Osteocyte (in vitro differentiated cells): Measurements from ENCODE around the gene FAM186B. TPM values are rescaled to one million over a fixed set of nuclear protein-coding genes. Genes with fewer than 3 reads are reported as not detected.
"Not testable (repeated sequence)": the region's sequence is repeated elsewhere in the genome, so short reads cannot be mapped to it uniquely, and the experiment has no call there.

Experiments
- DNase-seq: peaks from one replicate; pipeline ENCODE4 v3.0.0; 2021; ENCODE audit warnings: mixed read lengths; ENCODE audit not compliant: unreplicated experiment; ENCODE audit errors: extremely low spot score
- H3K27ac Mint-ChIP-seq: one replicate; pipeline ENCODE4 v1.8.0; 2021; ENCODE audit warnings: mild to moderate bottlenecking, mixed read lengths; ENCODE audit not compliant: unreplicated experiment
- H3K27me3 Mint-ChIP-seq: one replicate; pipeline ENCODE4 v1.8.0; 2021; ENCODE audit warnings: mixed read lengths; ENCODE audit not compliant: unreplicated experiment
- H3K36me3 Mint-ChIP-seq: one replicate; pipeline ENCODE4 v1.8.0; 2021; ENCODE audit warnings: mixed read lengths; ENCODE audit not compliant: unreplicated experiment
- H3K4me1 Mint-ChIP-seq: one replicate; pipeline ENCODE4 v1.8.0; 2021; ENCODE audit warnings: mixed read lengths; ENCODE audit not compliant: unreplicated experiment
- H3K4me3 Mint-ChIP-seq: one replicate; pipeline ENCODE4 v1.8.0; 2021; ENCODE audit warnings: mild to moderate bottlenecking, moderate library complexity, mixed read lengths; ENCODE audit not compliant: unreplicated experiment
- H3K9me3 Mint-ChIP-seq: one replicate; pipeline ENCODE4 v1.8.0; 2021; ENCODE audit warnings: mixed read lengths; ENCODE audit not compliant: unreplicated experiment
- long read RNA-seq: library from polyadenylated mRNA; unstranded; transcript quantifications from one replicate; pipeline ENCODE4 v2.0.0, GENCODE V29; 2021
- total RNA-seq: library from RNA; stranded (reverse); gene quantifications from 2 replicates; pipeline ENCODE4 v1.2.1, GENCODE V29; 2021
- TF ChIP-seq, protein P1 (sequence below): fragments of 200-600 bp; sonication (generic); IDR thresholded peaks from 2 replicates; pipeline ENCODE4 v1.5.0; 2021; ENCODE audit warnings: antibody characterized with exemption, mild to moderate bottlenecking, moderate library complexity

The FAM186B gene, protein sequence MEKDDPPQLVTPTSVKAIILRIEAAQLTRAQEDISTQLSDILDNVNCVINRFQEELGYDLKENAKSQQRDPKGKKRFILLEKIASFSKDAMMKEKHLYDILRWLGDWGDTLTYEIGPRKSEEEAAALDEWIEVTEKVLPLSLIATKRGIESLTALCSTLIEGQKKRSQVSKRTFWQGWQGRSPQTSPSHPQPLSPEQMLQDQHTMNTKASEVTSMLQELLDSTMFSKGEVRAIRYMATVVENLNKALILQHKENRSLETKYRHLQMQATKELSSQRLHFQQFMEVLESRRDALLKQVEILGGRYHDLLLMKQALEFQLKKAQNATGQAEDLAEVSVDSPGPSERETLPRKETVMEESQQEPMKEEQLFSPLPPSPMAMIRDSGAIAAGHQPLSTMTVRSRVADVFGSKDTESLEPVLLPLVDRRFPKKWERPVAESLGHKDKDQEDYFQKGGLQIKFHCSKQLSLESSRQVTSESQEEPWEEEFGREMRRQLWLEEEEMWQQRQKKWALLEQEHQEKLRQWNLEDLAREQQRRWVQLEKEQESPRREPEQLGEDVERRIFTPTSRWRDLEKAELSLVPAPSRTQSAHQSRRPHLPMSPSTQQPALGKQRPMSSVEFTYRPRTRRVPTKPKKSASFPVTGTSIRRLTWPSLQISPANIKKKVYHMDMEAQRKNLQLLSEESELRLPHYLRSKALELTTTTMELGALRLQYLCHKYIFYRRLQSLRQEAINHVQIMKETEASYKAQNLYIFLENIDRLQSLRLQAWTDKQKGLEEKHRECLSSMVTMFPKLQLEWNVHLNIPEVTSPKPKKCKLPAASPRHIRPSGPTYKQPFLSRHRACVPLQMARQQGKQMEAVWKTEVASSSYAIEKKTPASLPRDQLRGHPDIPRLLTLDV
- total RNA-seq = 0.30 and 0.50 TPM in 2 replicates
- long read RNA-seq, partial matches to known transcripts = 0 of 1 reads
- long read RNA-seq, other reads (novel, unspliced or antisense) = 1 of 1 reads

DNA sequence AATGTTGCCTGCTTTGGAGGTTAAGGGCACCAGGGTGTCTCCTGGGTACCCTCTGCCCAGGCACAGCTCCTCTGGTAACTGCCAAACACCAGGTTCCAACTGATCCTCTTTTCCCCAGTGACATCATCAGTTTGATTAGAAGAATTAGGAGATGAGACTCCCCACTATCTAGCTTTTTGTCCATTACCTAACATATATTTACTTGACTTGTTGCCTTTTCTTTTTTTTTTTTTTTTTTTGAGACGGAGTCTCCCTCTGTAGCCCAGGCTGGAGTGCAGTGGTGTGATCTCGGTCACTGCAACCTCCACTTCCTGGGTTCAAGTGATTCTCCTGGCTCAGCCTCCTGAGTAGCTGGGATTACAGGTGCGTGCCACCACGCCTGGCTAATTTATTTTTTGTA lies at the start of gene FAM186B:
TSS of gene FAM186B (minus strand) at position 101 of the 400 bp plus-strand sequence. CDS start 162 bp downstream, outside the sequence.
- not testable (repeated sequence) for H3K36me3 Mint-ChIP-seq, H3K4me1 Mint-ChIP-seq, H3K4me3 Mint-ChIP-seq, H3K27ac Mint-ChIP-seq, H3K27me3 Mint-ChIP-seq, DNase-seq, H3K9me3 Mint-ChIP-seq

DNA sequence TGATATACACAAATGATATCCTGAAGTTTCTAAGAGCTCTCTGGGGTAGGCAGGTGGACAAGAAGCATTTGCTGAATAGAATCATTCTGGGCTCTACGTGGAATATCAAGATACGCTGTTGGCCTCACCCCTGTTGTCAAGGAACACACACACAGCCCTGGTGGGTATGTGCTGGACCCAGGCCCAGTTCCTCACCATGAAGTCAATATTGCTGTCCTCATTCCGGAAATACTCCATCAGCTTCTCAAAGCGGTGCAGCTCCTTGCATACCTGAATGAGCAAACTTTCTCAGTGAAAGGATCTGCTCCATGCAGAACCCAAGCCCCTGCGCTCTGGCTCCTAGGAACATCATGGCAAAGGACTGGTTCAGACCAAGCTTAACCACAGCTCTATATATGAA lies 49.3 kb upstream of the FAM186B start:
- H3K4me1 Mint-ChIP-seq = no peaks in the 10 kb centered on the region
- H3K27me3 Mint-ChIP-seq = no peaks in the 10 kb centered on the region
- H3K4me3 Mint-ChIP-seq = no peak overlapping the region
- no peaks in the 10 kb centered on the region for H3K9me3 Mint-ChIP-seq
- DNase-seq = no peak
- TF ChIP-seq, protein P1, sequence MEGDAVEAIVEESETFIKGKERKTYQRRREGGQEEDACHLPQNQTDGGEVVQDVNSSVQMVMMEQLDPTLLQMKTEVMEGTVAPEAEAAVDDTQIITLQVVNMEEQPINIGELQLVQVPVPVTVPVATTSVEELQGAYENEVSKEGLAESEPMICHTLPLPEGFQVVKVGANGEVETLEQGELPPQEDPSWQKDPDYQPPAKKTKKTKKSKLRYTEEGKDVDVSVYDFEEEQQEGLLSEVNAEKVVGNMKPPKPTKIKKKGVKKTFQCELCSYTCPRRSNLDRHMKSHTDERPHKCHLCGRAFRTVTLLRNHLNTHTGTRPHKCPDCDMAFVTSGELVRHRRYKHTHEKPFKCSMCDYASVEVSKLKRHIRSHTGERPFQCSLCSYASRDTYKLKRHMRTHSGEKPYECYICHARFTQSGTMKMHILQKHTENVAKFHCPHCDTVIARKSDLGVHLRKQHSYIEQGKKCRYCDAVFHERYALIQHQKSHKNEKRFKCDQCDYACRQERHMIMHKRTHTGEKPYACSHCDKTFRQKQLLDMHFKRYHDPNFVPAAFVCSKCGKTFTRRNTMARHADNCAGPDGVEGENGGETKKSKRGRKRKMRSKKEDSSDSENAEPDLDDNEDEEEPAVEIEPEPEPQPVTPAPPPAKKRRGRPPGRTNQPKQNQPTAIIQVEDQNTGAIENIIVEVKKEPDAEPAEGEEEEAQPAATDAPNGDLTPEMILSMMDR = no peak
- no peak overlapping the region for H3K27ac Mint-ChIP-seq
- peaks cover 29% of the 10 kb centered on the region for H3K36me3 Mint-ChIP-seq

DNA sequence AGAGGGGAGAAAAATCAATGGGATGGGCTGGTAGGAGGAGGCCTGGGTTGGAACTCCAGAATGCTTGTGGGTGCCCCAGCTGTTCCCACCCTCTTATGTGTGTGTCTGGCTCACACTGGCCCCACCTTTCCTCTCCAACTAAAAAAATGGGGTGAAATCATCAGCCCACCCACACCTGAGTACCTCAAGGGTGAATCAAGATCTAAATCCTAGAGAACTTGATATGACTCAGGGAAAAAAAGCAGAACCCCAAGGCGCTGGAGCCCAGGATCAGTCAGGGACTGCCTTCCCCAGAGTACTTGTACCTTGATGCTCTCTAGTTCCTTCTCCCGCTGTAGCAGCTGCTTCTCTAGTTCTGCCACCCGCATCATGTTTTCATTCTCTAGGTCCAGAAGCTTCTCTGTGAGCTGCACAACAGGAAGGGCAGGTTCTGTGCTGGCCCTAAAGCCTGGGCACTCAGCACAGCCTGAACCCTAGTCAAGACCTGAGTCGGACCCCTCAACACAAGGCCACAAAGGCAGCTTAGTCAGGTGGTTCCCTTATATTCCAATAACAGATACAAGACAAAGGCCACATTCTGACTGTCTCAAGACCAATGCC lies 47.6 kb upstream of the FAM186B start:
- H3K4me3 Mint-ChIP-seq = no peak overlapping the region
- peaks cover 13% of the 10 kb centered on the region for H3K4me1 Mint-ChIP-seq
- no peaks in the 10 kb centered on the region for H3K9me3 Mint-ChIP-seq

DNA sequence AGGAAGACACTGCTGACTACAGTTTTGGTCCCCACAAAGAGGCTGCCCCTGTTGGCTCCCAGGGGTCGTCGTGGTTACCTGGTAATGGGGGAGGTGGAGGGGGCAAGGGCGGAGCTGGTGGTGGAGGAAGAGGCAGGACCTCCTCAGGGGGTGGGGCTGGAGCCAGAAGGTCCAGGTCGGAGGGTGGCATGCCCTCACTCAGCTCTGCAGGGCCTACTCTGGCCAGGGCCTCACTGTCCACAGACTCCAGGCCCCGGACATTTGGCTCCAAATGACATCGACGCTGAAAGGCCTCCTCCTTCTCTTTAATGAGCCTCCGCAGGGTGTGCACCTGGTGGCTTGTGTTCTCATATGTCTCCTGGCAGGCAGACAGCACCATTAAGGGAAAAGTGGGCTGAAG lies 46.4 kb upstream of the FAM186B start:
- H3K9me3 Mint-ChIP-seq = no peaks in the 10 kb centered on the region
- DNase-seq = no peak
- H3K4me3 Mint-ChIP-seq = no peak overlapping the region
- TF ChIP-seq, protein P1 = no peak
- H3K36me3 Mint-ChIP-seq = peaks cover 38% of the 10 kb centered on the region
- H3K27me3 Mint-ChIP-seq = no peaks in the 10 kb centered on the region
- peaks cover 19% of the 10 kb centered on the region for H3K4me1 Mint-ChIP-seq
- H3K27ac Mint-ChIP-seq = no peak overlapping the region

More for the DNA sequence above, 47.6 kb upstream of the FAM186B start:
- Mint-ChIP-seq H3K36me3 (peaks cover 39% of the 10 kb centered on the region), H3K27me3 (no peaks in the 10 kb centered on the region), H3K27ac (no peak overlapping the region)
- DNase-seq = no peak
- TF ChIP-seq, protein P1 = no peak

DNA sequence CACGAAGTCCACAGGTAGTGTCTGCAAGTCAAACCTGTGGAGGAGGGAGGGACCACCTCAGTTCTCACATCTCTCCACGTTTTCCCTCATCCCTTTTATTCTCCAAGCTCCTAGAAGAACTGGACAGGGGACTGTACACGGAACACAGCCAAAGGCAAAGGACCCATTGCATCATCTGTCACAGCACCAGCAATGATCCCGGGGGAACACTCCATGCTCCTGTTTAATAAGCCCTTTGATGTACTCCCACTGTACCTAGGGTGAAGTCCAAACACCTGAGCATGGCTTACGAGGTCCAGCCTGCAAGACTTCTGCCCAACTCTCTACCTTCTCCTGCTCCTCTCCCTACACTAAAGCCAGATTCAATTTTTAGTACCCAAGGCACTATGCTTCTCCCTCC lies 44.5 kb upstream of the FAM186B start:
- H3K27me3 Mint-ChIP-seq = no peaks in the 10 kb centered on the region
- H3K36me3 Mint-ChIP-seq = peaks cover 34% of the 10 kb centered on the region
- DNase-seq = no peak
- peaks cover 19% of the 10 kb centered on the region for H3K4me1 Mint-ChIP-seq
- H3K9me3 Mint-ChIP-seq = no peaks in the 10 kb centered on the region
- no peak overlapping the region for H3K27ac Mint-ChIP-seq
- TF ChIP-seq, protein P1 = no peak
- H3K4me3 Mint-ChIP-seq = no peak overlapping the region
